Activated gamma-delta T cell treated with Interleukin-2 at 50 U/mL for 16 hours (primary cell): ENCODE measurements around the gene WDR90.
A peak's percentile ranks its signal among the peaks of the same experiment; 100 is the strongest.

Experiments
- DNase-seq: peaks from one replicate; pipeline ENCODE4 v3.0.0-alpha.2; 2020

The WDR90 gene

DNA sequence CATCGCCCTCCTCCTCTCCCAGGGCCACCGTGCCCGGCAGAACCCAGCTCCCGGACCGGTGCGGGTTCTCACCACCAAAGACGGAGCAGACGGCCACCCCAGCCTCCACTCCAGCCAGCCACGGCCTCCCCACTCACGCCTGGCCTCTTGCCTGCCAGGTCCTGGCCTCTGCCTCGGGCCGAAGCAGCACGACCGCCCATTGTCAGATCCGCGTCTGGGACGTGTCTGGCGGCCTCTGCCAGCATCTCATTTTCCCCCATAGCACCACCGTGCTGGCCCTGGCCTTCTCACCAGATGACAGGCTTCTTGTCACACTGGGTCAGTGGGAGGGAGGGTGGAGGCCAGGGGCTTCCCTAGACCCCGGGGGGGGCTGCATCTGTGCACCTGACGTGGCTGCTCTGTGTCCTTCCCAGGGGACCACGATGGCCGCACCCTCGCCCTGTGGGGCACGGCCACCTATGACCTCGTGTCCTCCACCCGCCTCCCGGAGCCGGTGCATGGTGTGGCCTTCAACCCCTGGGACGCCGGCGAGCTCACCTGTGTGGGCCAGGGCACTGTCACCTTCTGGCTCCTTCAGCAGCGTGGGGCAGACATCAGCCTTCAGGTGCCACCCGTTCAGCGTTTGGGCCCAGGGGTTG lies 12.1 kb downstream of the WDR90 start:
- no peak for DNase-seq

DNA sequence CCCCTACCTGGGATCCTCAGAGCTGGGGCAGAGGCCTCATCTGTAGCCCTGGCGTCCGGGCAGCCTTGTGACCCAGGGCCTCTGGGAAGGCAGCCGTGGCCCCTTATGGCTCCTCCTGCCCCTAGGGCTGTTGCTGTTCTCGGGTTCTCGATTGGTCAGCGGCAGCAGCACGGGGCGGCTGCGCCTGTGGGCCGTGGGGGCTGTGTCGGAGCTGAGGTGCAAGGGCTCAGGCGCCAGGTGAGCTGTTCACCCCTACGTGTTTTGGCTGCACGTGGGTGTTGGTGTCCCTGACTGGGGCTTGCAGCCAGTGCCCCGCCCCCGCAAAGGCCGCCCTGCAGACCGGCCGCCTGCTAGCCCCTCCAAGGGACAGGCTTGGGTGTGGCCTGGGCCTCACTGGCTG lies 12.9 kb downstream of the WDR90 start:
- no peak for DNase-seq

DNA sequence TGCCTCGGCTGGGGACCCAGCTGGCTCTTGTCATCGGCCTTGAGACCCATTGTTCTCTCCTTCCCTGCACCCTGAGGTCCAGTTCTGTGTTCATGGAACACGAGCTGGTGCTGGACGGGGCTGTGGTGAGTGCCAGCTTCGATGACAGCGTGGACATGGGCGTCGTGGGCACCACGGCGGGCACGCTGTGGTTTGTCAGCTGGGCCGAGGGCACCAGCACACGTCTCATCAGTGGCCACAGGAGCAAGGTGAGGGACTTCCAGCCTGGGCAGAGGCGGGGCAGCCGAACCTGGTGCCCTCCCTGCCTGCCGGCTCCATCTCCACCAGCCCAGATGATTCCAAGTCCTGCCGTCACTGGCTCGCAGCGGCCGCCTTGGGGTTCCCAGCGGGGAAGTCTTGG lies 13.4 kb downstream of the WDR90 start:
- DNase-seq = no peak

DNA sequence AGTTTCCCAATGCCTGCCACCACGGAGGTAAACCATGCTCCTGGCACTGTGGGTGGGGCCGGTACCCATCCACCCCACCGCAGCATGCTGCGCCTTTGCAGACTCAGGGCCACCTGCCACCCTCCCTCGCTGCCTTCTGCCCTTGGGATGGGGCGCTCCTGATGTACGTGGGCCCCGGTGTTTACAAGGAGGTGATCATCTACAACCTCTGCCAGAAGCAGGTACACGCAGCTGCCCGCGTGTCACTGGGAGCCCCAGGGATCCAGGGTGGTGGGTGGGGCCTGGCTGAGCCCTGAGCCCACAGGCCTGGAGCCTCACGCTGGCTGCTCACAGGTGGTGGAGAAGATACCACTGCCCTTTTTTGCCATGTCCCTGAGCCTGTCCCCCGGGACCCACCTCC lies 17.4 kb downstream of the WDR90 start:
- no peak for DNase-seq

DNA sequence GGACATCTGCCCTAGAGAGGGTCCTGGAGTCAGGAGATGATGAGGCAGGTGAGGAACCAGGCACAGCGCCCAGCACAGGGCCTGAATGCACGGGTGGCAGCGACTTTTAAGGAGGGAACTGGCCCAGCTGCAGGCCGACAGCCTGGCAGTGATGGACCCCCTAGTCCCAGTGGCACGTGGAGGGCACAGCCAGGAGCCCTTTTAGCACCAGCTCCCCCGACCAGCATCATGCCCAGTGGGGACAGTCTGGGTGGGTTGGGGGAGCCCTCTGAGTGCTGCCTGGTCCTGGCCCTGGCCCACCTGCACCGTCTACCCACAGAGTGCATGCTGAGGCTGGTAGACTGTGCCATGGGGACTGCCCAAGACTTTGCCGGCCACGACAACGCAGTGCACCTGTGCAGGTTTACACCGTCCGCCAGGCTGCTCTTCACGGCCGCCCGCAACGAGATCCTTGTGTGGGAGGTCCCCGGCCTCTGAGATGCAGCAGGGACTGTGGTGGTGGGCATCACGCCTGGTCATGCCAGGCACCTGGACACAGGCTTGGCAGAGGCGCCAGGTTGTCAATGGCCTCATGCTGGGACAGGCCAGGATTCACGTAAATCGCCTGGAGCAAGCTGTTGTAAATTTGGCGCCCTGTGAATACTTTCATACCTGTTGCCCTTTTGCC lies 18.1 kb downstream of the WDR90 start:
- no peak for DNase-seq

DNA sequence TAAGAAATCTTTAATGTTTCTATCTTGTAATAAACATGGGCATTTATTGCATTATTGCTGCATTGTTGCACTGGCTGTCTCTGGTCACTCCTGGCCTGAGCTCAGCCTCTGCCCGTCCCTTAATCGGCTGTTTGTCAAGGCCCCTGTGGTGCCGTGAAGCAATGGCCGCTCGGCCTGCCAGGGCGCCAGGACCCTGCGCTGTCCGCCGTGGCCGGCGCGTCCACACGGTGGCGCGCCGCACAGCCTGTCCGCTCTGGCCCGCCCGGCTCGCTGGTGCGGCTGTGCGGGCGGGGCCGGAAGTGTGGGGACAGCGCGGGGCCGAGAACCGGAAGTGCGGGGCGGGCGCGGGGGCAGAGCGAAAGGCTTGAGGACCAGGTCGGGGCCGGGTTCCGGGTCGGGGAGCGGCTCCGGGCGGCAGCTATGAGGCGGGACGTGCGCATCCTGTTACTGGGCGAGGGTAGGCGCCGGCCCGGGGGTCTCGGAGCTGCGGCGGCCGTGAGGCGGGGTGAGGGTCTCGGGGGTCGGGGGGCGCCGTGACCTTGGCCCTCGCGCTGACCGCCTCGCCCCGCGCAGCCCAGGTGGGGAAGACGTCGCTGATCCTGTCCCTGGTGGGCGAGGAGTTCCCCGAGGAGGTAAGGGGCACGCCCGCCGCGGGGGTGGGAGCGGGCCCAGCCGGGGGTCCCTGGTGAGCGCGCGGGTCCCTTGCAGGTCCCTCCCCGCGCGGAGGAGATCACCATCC lies 18.8 kb downstream of the WDR90 start, which contains the start of gene RHOT2:
Gene RHOT2, plus strand, starts transcription at position 353 of the 739 bp plus-strand sequence. Its CDS starts 68 bp downstream, at position 421.
- DNase-seq = peak; percentile 94

DNA sequence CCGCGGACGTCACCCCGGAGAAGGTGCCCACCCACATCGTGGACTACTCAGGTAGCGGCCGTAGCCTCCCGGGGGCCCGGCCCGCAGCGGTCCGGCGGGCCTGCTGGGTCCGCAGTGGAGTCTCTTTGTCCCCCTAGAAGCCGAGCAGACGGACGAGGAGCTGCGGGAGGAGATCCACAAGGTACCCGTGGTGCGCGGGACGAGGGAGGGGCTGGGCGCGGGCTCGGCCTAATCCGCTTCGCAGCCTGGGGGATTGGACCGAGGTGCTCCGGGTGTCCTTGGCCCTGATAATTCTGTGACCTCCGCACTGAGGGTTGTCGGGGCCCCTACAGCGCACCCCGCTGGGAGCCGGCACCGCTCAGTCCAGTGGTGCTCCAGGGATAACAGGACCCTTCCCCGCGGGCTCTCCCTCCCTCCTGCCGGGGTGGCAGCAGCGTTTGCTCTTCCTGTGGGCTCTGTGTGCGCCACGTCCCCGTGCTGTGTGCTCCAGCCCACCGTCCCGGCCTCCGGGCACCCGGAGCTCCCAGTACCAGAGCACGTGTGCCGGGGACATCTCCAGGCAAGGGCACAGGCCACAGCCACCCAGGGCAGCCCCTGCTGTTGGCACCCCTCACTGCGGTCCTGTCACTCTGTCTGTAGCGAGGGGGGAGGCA lies 19.5 kb downstream of the WDR90 start:
- DNase-seq = no peak

DNA sequence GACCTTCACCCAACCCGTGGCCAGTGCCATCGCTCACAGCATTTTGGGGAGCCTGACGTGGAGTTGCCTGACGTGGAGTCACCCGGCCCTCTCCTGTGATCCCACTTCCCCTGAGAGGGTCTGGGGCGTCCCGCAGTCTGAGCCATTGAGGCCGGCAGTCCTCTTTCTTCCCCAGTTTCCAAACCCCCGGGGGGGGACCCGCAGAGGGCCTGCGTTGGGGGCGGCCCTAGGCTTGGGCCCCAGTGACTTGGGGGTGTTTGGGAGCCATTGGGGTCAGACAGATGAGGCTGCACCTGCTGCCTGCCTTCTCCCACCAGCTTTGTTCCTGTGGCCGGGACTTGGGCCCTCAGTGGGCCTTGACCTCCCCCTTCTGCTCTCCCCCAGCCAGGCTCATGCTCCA lies 20.5 kb downstream of the WDR90 start:
- DNase-seq = no peak

DNA sequence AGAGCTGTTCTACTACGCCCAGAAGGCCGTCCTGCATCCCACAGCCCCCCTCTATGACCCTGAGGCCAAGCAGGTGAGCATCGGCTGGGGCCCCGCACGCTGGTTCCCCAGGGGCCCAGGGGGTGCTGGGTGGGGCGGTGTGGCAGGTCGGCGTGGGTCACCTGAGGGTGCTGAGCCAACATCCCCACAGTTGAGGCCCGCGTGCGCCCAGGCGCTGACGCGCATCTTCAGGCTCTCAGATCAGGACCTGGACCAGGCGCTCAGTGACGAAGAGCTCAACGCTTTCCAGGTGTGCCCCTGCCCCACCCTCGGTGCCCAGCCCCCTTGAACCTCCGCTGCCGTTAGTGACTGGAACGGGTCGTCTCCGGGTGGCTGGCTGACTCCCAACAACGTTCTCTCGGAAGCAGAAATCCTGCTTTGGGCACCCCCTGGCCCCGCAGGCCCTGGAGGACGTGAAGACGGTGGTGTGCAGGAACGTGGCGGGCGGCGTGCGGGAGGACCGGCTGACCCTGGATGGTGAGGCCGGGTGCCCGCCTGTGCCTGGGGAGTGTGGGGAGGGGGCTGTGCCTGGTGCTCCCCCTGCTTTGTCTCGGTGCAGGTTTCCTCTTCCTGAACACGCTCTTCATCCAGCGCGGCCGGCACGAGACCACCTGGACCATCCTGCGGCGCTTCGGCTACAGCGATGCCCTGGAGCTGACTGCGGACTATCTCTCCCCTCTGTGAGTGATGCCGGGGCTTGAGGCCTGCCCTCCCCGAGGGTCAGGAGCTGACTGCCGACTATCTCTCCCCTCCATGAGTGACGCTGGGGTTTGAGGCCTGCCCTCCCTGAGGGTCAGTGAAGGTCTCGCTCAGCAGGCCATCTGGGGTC lies 21.6 kb downstream of the WDR90 start:
- no peak for DNase-seq

DNA sequence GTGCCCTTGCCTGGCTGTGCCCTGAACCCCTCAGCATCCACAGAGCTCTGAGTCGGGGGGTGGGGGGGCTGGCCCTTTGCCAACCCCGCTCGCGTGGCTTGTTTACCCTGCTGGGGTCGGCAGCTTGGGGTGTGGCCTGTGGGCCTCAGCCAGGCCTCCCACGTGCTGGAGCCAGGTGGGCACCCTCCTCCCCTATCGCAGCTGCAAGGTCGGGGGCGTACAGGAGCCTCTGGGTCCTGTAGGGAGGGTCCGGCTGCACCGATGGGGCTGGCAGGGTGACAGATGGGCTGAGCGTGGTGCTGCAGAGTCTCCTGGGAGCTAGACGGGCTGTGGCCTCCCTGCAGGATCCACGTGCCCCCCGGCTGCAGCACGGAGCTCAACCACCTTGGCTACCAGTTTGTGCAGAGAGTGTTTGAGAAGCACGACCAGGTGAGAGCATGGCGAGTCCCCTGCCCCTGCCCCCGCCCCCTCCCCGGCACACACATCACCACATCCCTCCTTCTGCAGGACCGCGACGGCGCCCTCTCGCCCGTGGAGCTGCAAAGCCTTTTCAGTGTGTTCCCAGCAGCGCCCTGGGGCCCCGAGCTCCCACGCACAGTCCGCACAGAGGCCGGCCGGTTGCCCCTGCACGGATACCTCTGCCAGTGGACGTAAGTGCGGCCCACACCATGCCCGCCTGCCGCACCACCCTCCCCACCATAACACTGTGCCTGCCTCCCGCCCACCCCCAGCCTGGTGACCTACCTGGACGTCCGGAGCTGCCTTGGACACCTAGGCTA lies 22.4 kb downstream of the WDR90 start:
- no peak for DNase-seq

DNA sequence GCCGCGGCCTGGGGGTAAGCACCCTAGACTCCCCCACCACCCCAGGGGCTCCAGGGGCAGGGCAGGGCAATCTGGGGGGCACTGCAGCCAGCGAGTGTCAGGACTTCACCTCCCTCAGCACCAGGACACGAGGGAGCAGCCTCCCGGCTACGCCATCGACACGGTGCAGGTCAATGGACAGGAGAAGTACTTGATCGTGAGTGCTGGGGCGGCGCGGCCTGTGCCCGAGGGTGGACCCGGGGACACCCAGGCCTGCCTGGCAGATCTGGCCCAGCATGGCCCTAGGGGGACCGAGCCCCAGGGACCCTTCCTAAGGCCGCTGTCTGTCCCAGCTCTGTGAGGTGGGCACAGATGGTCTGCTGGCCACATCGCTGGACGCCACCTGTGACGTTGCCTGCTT lies 23.2 kb downstream of the WDR90 start:
- no peak for DNase-seq

DNA sequence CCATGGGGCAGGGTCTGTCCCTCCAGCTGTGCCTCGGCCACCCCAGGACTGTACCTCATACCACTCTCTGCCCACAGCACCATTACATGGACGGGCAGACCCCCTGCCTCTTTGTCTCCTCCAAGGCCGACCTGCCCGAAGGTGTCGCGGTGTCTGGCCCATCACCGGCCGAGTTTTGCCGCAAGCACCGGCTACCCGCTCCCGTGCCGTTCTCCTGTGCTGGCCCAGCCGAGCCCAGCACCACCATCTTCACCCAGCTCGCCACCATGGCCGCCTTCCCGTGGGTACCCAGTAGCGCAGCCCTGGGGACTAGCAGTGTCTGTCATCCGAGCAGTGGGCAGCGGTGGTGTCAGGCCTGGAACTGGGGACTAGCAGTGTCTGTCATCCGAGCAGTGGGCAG lies 23.7 kb downstream of the WDR90 start:
- DNase-seq = no peak

DNA sequence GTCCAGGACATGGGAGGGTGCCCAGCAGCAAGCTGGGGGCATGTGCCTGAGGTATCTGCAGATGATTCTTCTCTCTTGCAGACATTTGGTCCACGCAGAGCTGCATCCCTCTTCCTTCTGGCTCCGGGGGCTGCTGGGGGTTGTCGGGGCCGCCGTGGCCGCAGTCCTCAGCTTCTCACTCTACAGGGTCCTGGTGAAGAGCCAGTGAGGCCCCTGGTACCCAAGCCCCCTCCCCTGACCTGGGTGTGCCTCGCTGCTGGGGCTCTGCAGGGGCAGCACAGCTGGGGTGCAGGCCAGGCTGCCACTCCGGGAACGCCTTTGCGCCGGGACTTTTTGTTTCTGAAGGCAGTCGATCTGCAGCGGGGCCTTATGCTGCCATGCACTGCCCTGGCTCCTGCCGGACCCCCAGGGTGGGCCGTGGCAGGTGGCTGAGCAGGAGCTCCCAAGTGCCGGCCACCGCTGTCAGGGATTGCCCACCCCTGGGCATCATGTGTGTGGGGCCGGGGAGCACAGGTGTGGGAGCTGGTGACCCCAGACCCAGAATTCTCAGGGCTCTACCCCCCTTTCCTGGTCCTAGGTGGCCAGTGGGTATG lies 24.3 kb downstream of the WDR90 start:
- DNase-seq = no peak

DNA sequence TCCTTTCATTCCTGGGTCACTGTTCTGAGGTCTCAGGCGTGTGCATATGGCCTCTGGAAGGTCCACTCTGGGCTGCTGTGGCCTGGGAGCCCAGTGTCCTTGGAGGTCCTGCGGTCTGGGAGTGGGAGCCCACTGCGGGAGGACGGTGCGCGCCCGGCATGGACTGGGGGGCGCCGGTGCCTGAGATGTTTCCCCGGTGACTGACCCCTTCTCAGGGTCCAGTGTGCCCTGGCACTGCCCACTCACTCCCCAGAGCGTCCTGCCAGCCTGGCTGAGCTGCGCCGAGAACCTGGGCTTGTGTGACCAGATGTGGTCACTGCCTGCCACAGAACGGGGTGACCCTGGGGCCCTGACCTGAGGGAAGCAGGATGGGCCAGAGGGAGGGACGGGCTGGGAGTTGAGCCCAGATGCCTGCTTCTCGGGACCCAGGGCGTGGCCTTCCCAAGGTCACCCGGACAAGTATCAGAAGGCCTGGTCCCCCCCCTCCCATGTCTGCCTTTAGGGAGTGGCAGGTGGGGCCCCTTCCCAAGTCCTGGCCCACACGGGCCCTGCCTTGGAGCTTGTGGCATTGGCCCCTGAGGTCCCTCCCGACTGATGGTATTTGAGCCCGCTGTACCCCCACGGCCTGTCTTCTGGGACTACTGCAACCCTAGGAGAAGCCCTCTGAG lies 25.2 kb downstream of the WDR90 start:
- DNase-seq = no peak

DNA sequence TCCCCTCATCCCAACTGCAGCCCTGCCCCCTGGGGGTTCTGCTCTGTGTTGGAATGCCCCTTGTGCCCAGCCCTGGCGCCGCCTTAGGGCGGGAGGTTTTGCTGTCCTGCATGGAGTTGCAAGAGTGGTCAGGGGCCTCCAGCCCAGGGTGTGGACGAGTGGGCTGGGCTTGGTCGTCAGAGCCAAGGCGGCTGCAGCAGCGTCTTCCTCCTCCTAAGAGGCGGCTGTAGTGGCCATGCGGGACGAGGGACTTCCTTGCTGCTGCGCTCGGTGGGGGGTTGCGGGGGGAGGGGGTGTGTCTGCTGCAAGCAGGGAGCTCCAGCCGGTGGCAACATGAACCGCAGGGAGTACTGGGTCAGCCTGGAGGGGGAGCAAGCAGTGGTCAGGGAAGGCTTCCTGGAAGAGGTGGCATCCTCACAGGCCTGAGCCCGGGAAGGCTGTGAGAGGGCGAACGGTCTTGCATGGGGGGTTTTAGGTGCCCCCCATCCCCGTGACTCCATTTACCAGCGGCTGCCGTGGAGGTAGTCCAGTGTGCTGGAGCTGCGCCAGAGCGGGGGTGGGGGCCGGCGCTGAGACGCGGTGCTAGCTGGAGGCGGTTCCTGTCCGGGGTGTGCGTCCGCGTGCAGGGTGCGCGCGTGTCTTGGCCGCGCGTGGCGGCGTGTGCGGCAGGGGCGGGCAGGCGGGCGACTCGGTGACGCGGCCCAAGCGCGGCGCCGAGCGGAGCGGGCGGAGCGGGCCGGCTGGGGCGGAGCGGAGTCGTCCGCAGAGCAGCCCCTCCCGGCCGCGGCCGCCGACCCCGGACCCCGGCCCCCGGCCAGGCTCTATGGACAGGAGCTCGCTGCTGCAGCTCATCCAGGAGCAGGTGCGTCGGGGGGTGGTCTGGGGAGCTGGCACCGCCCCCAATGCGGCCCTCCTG lies 26.1 kb downstream of the WDR90 start, which contains the start of gene RHBDL1:
Gene RHBDL1, plus strand, starts transcription at position 704 of the 916 bp plus-strand sequence. Its CDS starts 120 bp downstream, at position 824.
- DNase-seq = no peak

DNA sequence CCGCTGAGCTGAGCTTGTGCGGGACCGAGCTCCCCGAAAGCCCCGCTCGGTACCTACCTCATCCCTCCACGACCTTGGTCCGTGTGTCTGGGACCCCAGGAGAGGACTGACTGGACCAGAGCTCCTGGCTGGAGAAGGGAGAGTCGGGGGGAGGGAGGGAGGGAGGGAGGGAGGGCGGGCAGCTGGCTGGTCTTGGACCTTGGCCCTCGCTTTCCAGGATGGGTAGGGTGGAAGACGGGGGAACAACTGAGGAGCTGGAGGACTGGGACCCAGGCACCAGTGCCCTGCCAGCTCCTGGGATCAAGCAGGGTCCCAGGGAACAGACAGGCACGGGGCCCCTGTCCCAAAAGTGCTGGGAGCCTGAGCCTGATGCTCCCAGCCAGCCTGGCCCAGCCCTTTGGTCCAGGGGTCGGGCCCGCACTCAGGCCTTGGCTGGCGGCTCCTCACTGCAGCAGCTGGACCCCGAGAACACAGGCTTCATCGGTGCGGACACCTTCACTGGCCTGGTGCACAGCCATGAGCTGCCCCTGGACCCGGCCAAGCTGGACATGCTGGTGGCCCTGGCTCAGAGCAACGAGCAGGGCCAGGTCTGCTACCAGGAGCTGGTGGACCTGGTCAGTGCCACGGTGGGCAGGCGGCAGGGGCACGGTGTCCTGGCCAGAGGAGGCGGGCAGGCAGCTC lies 26.9 kb downstream of the WDR90 start:
- no peak for DNase-seq

DNA sequence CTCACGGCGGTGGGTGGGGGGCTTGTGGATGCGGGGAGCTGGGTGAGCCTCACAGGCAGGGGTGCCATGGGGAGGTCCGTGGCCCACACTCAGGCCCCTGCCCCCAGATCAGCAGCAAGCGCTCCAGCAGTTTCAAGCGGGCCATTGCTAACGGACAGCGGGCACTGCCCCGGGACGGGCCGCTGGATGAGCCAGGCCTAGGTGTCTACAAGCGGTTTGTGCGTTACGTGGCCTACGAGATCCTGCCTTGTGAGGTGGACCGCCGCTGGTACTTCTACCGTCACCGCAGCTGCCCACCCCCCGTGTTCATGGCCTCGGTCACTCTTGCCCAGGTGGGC lies 27.4 kb downstream of the WDR90 start:
- no peak for DNase-seq

DNA sequence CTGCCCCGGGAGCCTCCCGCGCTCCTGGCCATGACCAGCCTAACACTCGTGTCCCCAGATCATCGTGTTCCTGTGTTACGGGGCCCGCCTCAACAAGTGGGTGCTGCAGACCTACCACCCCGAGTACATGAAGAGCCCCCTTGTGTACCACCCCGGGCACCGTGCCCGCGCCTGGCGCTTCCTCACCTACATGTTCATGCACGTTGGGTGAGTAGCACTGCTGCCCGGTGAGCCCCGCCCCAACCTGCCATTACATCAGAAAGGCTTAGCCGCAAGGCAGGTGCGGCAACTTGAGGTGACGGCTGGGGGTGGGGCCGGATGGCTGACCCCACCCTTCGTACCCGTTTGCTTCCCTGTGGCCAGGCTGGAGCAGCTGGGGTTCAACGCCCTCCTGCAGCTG lies 27.7 kb downstream of the WDR90 start:
- DNase-seq = no peak
